Measurements from ENCODE around the gene TTC39A. TPM values are rescaled to one million over a fixed set of nuclear protein-coding genes. Genes with fewer than 3 reads are reported as not detected.

The TTC39A gene
- total RNA-seq, 1 experiment from 2014 or later = 8.3 TPM

- CTCF ChIA-PET = no interaction called here
- H3K4me1 ChIP-seq (ENCODE audit: control insufficient read depth, insufficient read depth, low read length) = no peaks in the 10 kb centered on the region
- ATAC-seq (no peak), DNase-seq (ENCODE audit: low read depth, low spot score) (no peak)
- intact Hi-C loops (cut with micrococcal nuclease; ENCODE audit: unreplicated experiment) = no loop called here
- H3K27me3 ChIP-seq (ENCODE audit: control insufficient read depth, insufficient read depth, low read length) = no peaks in the 10 kb centered on the region
- TF ChIP-seq REST (IDR thresholded peaks at IDR 0.05; ENCODE audit: insufficient read depth in 1 of 2, low read depth in 2 of 2, low read length in 1 of 2) = no peak
- no peak for TF ChIP-seq SIN3A (IDR thresholded peaks at IDR 0.05; ENCODE audit: borderline replicate concordance, insufficient read depth, low read depth, low read length)
- no peak for TF ChIP-seq CTCF (IDR thresholded peaks at IDR 0.05)
- no peak for TF ChIP-seq TCF7L2 (IDR thresholded peaks at IDR 0.05; ENCODE audit: low read depth, low read length)
- no peak for TF ChIP-seq POLR2AphosphoS5 (IDR thresholded peaks at IDR 0.05; ENCODE audit: low read depth, low read length)
- H3K27ac ChIP-seq (ENCODE audit: low read length) = no peak overlapping the region
- in situ Hi-C loops (cut with HindIII; ENCODE audit: low pct_unique_long_range_greater_than_20kb, low sequenced_read_pairs) = no loop called here
- no TSS peak for BruUV-seq (replicated peaks)
- H3K36me3 ChIP-seq (ENCODE audit: control insufficient read depth, insufficient read depth, low read length) = no peaks in the 10 kb centered on the region
- no peaks in the 10 kb centered on the region for H3K9me3 ChIP-seq (ENCODE audit: control insufficient read depth, insufficient read depth, low read depth, low read length)
- no peak overlapping the region for H3K4me3 ChIP-seq (ENCODE audit: low read depth in 2 of 2, low read length in 2 of 2)
- POLR2A ChIA-PET = interaction anchor here (0.6 kb wide), 1 partner anchor 497 kb away, joined by 9 read pairs; no protein-coding TSS in a partner anchor
Observed at GRCh38 chr1:51373898-51374297, 43.5 kb upstream of the TTC39A start.

GRCh38 chr1:51372561-51372960 lies 42.2 kb upstream of the TTC39A start:
- TF ChIP-seq POLR2AphosphoS5 (IDR thresholded peaks at IDR 0.05; ENCODE audit: low read depth, low read length) (no peak), TCF7L2 (IDR thresholded peaks at IDR 0.05; ENCODE audit: low read depth, low read length) (no peak), REST (IDR thresholded peaks at IDR 0.05; ENCODE audit: insufficient read depth in 1 of 2, low read depth in 2 of 2, low read length in 1 of 2) (no peak), SIN3A (IDR thresholded peaks at IDR 0.05; ENCODE audit: borderline replicate concordance, insufficient read depth, low read depth, low read length) (no peak), CTCF (IDR thresholded peaks at IDR 0.05) (no peak)
- POLR2A ChIA-PET = no interaction called here
- Histone ChIP-seq H3K36me3 (ENCODE audit: control insufficient read depth, insufficient read depth, low read length) (no peaks in the 10 kb centered on the region), H3K9me3 (ENCODE audit: control insufficient read depth, insufficient read depth, low read depth, low read length) (no peaks in the 10 kb centered on the region), H3K4me1 (ENCODE audit: control insufficient read depth, insufficient read depth, low read length) (no peaks in the 10 kb centered on the region), H3K4me3 (ENCODE audit: low read depth in 2 of 2, low read length in 2 of 2) (no peak overlapping the region), H3K27me3 (ENCODE audit: control insufficient read depth, insufficient read depth, low read length) (no peaks in the 10 kb centered on the region), H3K27ac (ENCODE audit: low read length) (no peak overlapping the region)
- in situ Hi-C loops (cut with HindIII; ENCODE audit: low pct_unique_long_range_greater_than_20kb, low sequenced_read_pairs) = no loop called here
- DNase-seq (ENCODE audit: low read depth, low spot score) = no peak
- intact Hi-C loops (cut with micrococcal nuclease; ENCODE audit: unreplicated experiment) = no loop called here
- no peak for ATAC-seq
- BruUV-seq (replicated peaks) = no TSS peak
- CTCF ChIA-PET = no interaction called here

Data from Panc1 (cell line).